Stimulated activated CD8-positive, alpha-beta memory T cell treated with anti-CD3 and anti-CD28 coated beads, Interleukin-7, amount 100 ng/mL, for 4 hours (primary cell): ENCODE data around the gene PPP1R12B.
"Not testable (repeated sequence)": the region's sequence is repeated elsewhere in the genome, so short reads cannot be mapped to it uniquely, and the experiment has no call there.

Source experiments
- DNase-seq, 2 donors: peaks; one replicate each; pipeline ENCODE4 v3.0.0-alpha.2; 2020; ENCODE audit warnings: low read depth in 2 of 2

PPP1R12B gene

GRCh38 chr1:202349206-202349928 is 868 bp downstream of the PPP1R12B start:
- DNase-seq, result no peak

GRCh38 chr1:202351725-202352124 is 3.2 kb downstream of the PPP1R12B start:
- DNase-seq, result no peak

- not testable (repeated sequence) for DNase-seq
Measured at GRCh38 chr1:202352583-202353197, 4.2 kb downstream of the PPP1R12B start.

- no peak for DNase-seq
Measured at GRCh38 chr1:202355944-202356553, 7.5 kb downstream of the PPP1R12B start.

GRCh38 chr1:202357506-202357905 is 9.0 kb downstream of the PPP1R12B start:
- no peak for DNase-seq

- no peak for DNase-seq
Measured at GRCh38 chr1:202361224-202361623, 12.7 kb downstream of the PPP1R12B start.

- DNase-seq, result no peak
Measured at GRCh38 chr1:202361701-202362100, 13.2 kb downstream of the PPP1R12B start.

- no peak for DNase-seq
Measured at GRCh38 chr1:202362212-202362611, 13.7 kb downstream of the PPP1R12B start.

GRCh38 chr1:202365092-202365815 is 16.8 kb downstream of the PPP1R12B start:
- no peak for DNase-seq

- DNase-seq, result no peak
Measured at GRCh38 chr1:202367271-202367670, 18.8 kb downstream of the PPP1R12B start.

- not testable (repeated sequence) for DNase-seq
Measured at GRCh38 chr1:202370906-202371305, 22.4 kb downstream of the PPP1R12B start.

GRCh38 chr1:202374099-202374498 is 25.6 kb downstream of the PPP1R12B start:
- DNase-seq, result no peak

GRCh38 chr1:202375175-202375574 is 26.7 kb downstream of the PPP1R12B start:
- DNase-seq, result not testable (repeated sequence)

GRCh38 chr1:202376247-202376646 is 27.7 kb downstream of the PPP1R12B start:
- DNase-seq, result no peak

- DNase-seq, result not testable (repeated sequence)
Measured at GRCh38 chr1:202379884-202380529, 31.5 kb downstream of the PPP1R12B start.

GRCh38 chr1:202380535-202380934 is 32.0 kb downstream of the PPP1R12B start:
- DNase-seq, result not testable (repeated sequence)

- not testable (repeated sequence) for DNase-seq
Measured at GRCh38 chr1:202381867-202382266, 33.4 kb downstream of the PPP1R12B start.

GRCh38 chr1:202395831-202396230 is 47.3 kb downstream of the PPP1R12B start:
- DNase-seq, result not testable (repeated sequence)

- DNase-seq, result no peak
Measured at GRCh38 chr1:202397256-202397655, 48.8 kb downstream of the PPP1R12B start.

GRCh38 chr1:202398439-202398838 is 49.9 kb downstream of the PPP1R12B start:
- DNase-seq, result not testable (repeated sequence)

- DNase-seq, result not testable (repeated sequence)
Measured at GRCh38 chr1:202401771-202402170, 53.3 kb downstream of the PPP1R12B start.

- not testable (repeated sequence) for DNase-seq
Measured at GRCh38 chr1:202403381-202403780, 54.9 kb downstream of the PPP1R12B start.
